Measurements from ENCODE around the gene BCL2A1. TPM values are rescaled to one million over a fixed set of nuclear protein-coding genes. Genes with fewer than 3 reads are reported as not detected.
"Not testable (repeated sequence)": the region's sequence is repeated elsewhere in the genome, so short reads cannot be mapped to it uniquely, and the experiment has no call there.

BCL2A1 gene
- total RNA-seq, 1 donor from 2014 or later: not detected

DNA sequence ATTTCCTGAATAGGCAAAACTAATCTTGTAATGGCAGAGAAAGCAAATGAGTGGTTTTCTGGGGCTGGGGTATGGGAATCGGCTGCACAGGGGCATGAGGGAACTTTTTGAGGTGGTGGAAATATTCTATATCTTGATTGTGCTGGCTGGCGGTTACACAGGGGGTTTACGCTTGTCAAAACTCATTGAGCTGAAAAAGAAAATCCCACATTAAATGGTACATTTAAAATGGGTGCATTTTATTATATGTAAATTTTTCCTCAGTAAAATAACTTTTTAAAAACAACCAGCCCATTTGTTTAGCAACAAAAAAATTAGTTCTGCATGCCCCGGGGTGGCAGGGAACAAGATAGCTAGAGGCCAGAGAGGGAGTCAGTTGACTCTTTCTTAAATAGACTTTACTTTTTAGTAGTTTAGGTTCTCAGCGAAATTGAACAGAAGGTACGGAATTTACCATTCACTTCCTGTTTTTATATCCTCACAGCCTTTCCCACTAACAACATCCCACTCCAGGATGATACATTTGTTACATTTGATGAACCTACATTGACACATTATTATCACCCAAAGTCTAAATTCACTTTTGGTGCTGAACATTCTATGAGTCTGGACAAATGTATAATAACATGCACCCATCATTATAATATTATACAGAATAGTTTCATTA is 41.2 kb upstream of the BCL2A1 start:
- Histone ChIP-seq H3K36me3 (no peaks in the 10 kb centered on the region), H3K4me1 (no peaks in the 10 kb centered on the region), H3K9me3 (no peaks in the 10 kb centered on the region), H3K27me3 (no peaks in the 10 kb centered on the region), H3K27ac (no peak overlapping the region), H3K4me3 (no peak overlapping the region)
- DNase-seq (ENCODE audit: low spot score in 2 of 2): no peak
- intact Hi-C loops (cut with DNase I): no loop called here
- no peak for TF ChIP-seq CTCF (IDR thresholded peaks at IDR 0.05)

DNA sequence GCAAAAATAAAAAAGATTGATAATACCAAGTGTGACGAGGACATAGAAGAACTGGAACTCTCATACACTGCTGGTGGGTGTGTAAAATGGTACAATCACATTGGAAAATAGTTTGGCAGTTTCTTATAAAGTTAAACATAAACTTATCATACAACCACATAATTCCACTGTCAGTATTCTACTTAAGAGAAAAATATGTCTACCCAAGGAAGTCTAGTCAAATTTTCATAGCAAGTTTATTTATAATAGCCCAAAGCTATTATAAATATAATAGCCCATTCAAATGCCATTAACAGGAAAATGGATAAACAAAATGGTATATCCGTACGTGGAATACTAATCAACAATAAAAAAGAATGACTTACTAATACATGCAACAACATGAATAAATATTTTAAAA is 40.6 kb upstream of the BCL2A1 start:
- TF ChIP-seq CTCF (IDR thresholded peaks at IDR 0.05): no peak
- Histone ChIP-seq H3K4me1 (no peaks in the 10 kb centered on the region), H3K27ac (no peak overlapping the region), H3K27me3 (no peaks in the 10 kb centered on the region), H3K9me3 (no peaks in the 10 kb centered on the region), H3K36me3 (no peaks in the 10 kb centered on the region), H3K4me3 (no peak overlapping the region)
- intact Hi-C loops (cut with DNase I): no loop called here
- no peak for DNase-seq (ENCODE audit: low spot score in 2 of 2)

DNA sequence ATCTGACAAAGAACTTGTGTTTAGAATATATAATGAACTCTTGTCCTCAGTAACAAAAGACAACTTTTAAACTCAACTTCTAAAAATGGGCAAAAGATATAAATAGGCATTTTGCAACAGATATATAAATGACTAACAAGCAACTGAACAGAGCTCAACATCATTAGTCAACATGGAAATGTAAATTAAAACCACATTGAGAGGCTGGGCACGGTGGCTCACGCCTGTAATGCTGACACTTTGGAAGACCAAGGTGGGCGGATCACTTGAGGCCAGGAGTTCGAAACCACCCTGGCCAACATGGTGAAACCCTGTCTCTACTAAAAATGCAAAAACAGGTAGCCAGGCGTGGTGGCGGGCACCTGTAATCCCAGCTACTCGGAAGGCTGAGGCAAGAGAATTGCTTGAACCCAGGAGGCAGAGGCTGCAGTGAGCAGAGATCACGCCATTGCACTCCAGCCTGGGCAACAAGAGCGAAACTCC is 40.1 kb upstream of the BCL2A1 start:
- H3K27ac ChIP-seq; H3K27me3 ChIP-seq; intact Hi-C loops (cut with DNase I): not testable (repeated sequence)

DNA sequence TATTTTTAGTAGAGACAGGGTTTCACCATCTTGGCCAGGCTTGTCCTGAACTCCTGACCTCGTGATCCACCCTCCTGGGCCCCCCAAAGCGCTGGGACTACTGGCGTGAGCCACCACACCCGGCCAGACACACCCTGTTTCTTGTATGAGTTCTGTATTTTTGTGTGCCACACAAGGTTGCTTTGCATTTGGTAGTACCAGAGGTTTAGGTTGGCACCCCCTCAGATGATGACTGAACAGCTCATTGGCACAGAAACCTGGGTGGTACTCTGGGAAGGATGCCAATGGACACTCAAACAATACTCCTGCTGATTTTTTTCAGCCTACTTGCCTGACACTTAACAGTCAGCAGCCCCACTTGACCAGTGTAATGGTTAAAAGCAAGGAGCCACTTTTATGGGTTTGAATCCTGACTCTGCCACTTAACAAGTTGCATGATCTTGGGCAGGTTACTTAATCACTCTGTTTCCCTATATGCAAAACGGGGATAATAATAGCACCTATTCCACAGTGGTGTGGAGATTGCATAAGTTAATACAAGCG is 39.2 kb upstream of the BCL2A1 start:
- Histone ChIP-seq H3K27me3 (no peaks in the 10 kb centered on the region), H3K27ac (no peak overlapping the region), H3K4me1 (no peaks in the 10 kb centered on the region), H3K36me3 (no peaks in the 10 kb centered on the region), H3K4me3 (no peak overlapping the region), H3K9me3 (no peaks in the 10 kb centered on the region)
- no peak for DNase-seq (ENCODE audit: low spot score in 2 of 2)
- intact Hi-C loops (cut with DNase I): no loop called here
- no peak for TF ChIP-seq CTCF (IDR thresholded peaks at IDR 0.05)

More for the DNA sequence above, 40.1 kb upstream of the BCL2A1 start:
- not testable (repeated sequence) for H3K9me3 ChIP-seq; H3K4me1 ChIP-seq; H3K36me3 ChIP-seq; H3K4me3 ChIP-seq; DNase-seq (ENCODE audit: low spot score in 2 of 2)

DNA sequence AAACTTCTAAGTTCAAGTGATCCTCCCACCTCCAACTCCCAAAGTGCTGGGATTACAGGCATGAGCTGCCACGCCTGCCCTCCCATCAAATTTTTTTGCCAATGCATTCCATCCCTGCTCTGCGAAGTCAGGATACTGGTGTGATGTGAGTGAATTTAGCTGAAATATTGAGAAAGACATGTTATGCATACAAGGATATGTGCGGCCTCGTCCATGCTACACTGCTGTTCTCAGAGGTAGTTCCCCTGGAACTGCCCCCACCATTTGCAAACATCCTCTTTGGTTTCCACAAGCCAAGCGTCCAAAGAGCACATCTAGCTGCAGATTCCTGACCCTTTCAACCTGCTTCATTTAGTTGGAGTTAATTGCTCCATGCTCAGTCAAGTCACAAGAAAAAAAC is 36.5 kb upstream of the BCL2A1 start:
- H3K4me1 ChIP-seq: no peaks in the 10 kb centered on the region
- no peaks in the 10 kb centered on the region for H3K36me3 ChIP-seq
- DNase-seq (ENCODE audit: low spot score in 2 of 2): no peak
- no peak for TF ChIP-seq CTCF (IDR thresholded peaks at IDR 0.05)
- no peak overlapping the region for H3K27ac ChIP-seq
- no peak overlapping the region for H3K4me3 ChIP-seq
- H3K9me3 ChIP-seq: no peaks in the 10 kb centered on the region
- intact Hi-C loops (cut with DNase I): no loop called here
- H3K27me3 ChIP-seq: no peaks in the 10 kb centered on the region

DNA sequence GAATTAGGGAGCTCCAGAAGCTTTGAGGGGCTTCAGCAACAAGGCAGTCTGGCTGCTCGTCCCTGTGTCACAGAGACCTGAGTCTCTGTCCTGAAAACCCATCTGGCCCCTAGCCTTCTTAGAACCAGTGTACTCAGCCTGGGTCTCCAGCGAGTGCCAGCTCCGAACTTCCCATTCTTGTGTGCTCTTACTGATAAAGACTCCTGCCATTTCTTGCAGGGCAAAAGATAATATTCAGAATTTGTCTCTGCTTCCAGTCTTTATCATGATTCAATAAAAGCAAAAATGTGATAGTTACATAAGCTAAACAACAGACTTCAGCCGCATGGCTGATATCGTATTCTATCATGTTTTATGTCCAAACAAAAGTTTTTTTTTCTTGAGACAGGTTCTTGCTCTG is 36.0 kb upstream of the BCL2A1 start:
- Histone ChIP-seq H3K4me3 (no peak overlapping the region), H3K9me3 (no peaks in the 10 kb centered on the region), H3K4me1 (no peaks in the 10 kb centered on the region), H3K36me3 (no peaks in the 10 kb centered on the region), H3K27me3 (no peaks in the 10 kb centered on the region), H3K27ac (no peak overlapping the region)
- intact Hi-C loops (cut with DNase I): no loop called here
- DNase-seq (ENCODE audit: low spot score in 2 of 2): no peak
- no peak for TF ChIP-seq CTCF (IDR thresholded peaks at IDR 0.05)
